Keratinocyte (primary cell): ENCODE measurements around the gene TNPO3. TPM values are rescaled to one million over a fixed set of nuclear protein-coding genes. Genes with fewer than 3 reads are reported as not detected.

ENCODE experiments used
- DNase-seq: peaks from one replicate; pipeline ENCODE4 v3.0.0-alpha.2; 2011; ENCODE audit warnings: low read depth, missing footprints, low spot score
- FAIRE-seq: peaks from 2 replicates; lab custom pipeline; 2011; peaks lifted over from hg19 to GRCh38; lab: Jason Lieb, UNC
- H2AFZ ChIP-seq: 2 replicates; pipeline ENCODE4 v1.6.0; 2012; ENCODE audit warnings: low read length, control low read depth, inconsistent platforms; ENCODE audit not compliant: control insufficient read depth
- H3K27ac ChIP-seq: 2 replicates; pipeline ENCODE4 v1.5.1; 2011; ENCODE audit warnings: low read length; ENCODE audit not compliant: control insufficient read depth, insufficient read depth
- H3K27me3 ChIP-seq: 3 replicates; pipeline ENCODE4 v1.6.0; 2011; ENCODE audit warnings: low read length; ENCODE audit not compliant: control insufficient read depth, insufficient read depth; ENCODE audit errors: extremely low read depth
- H3K36me3 ChIP-seq, 2 experiments: 2 replicates in 1 of 2; 3 replicates in 1 of 2; pipeline ENCODE4 v1.5.1; 2011; ENCODE audit warnings: low read length in 2 of 2, mild to moderate bottlenecking in 1 of 2; ENCODE audit not compliant: control insufficient read depth in 2 of 2, insufficient read depth in 2 of 2; ENCODE audit errors: extremely low read depth in 1 of 2
- H3K4me1 ChIP-seq: 3 replicates; pipeline ENCODE4 v1.5.1; 2011; ENCODE audit warnings: low read length; ENCODE audit not compliant: control insufficient read depth, insufficient read depth; ENCODE audit errors: extremely low read depth
- H3K4me2 ChIP-seq: 3 replicates; pipeline ENCODE4 v1.6.0; 2011; ENCODE audit warnings: low read depth, low read length; ENCODE audit not compliant: control insufficient read depth, insufficient read depth; ENCODE audit errors: extremely low read depth
- H3K4me3 ChIP-seq, 3 experiments: fragments of 200-600 bp in 1 of 3; sonication (generic) in 1 of 3; 2 replicates in 2 of 3; 3 replicates in 1 of 3; pipeline ENCODE4 v1.5.1; 2011 to 2016; ENCODE audit warnings: low read length in 3 of 3, mild to moderate bottlenecking in 3 of 3, control low read depth in 2 of 3, inconsistent platforms in 1 of 3, low read depth in 1 of 3, mixed read lengths in 1 of 3, mixed run types in 1 of 3, moderate library complexity in 1 of 3; ENCODE audit not compliant: control insufficient read depth in 2 of 3, insufficient read depth in 2 of 3; ENCODE audit errors: extremely low read depth in 1 of 3
- H3K79me2 ChIP-seq: 2 replicates; pipeline ENCODE4 v1.6.0; 2012; ENCODE audit warnings: low read length; ENCODE audit not compliant: control insufficient read depth, insufficient read depth
- H3K9ac ChIP-seq: 3 replicates; pipeline ENCODE4 v1.6.0; 2011; ENCODE audit warnings: low read length; ENCODE audit not compliant: control insufficient read depth, insufficient read depth; ENCODE audit errors: extremely low read depth
- H3K9me1 ChIP-seq: 3 replicates; pipeline ENCODE4 v1.6.0; 2011; ENCODE audit warnings: low read length; ENCODE audit not compliant: control insufficient read depth, insufficient read depth; ENCODE audit errors: extremely low read depth
- H3K9me3 ChIP-seq: 2 replicates; pipeline ENCODE4 v1.5.1; 2012; ENCODE audit warnings: low read depth, low read length; ENCODE audit not compliant: control insufficient read depth
- H4K20me1 ChIP-seq: 3 replicates; pipeline ENCODE4 v1.6.0; 2011; ENCODE audit warnings: low read length; ENCODE audit not compliant: control insufficient read depth, insufficient read depth; ENCODE audit errors: extremely low read depth
- EZH2 ChIP-seq: IDR thresholded peaks from one replicate; pipeline ENCODE4 v1.6.1; 2012; ENCODE audit warnings: inconsistent platforms, mild to moderate bottlenecking, low read length, moderate library complexity
- dilution Hi-C: fragments of 300-500 bp; cut with MboI; formaldehyde crosslinking; loops from one replicate; pipeline ENCODE4 v1.7.0; 2020; ENCODE audit warnings: low sequenced_read_pairs; ENCODE audit not compliant: extremely low pct_ligation_motif_present
- polyA plus RNA-seq, 5 experiments: library from polyadenylated mRNA; depleted of rRNA in 3 of 5; stranded (reverse) in 3 of 5; stranded (forward) in 1 of 5; unstranded in 1 of 5; fragments of >200 nt; gene quantifications; 1 replicate in 1 of 5; 2 replicates in 3 of 5; 3 replicates in 1 of 5; pipeline versions ENCODE4 v1.2.1 to v1.2.3, GENCODE V29; 2011 to 2012; ENCODE audit warnings: missing spikeins in 2 of 5, low read depth in 1 of 5, low replicate concordance in 1 of 5
- TF ChIP-seq, protein P1 (sequence below), 3 experiments: IDR thresholded peaks in 1 of 3; conservative IDR thresholded peaks in 1 of 3; optimal IDR thresholded peaks in 1 of 3; 2 replicates in 2 of 3; 3 replicates in 1 of 3; pipeline versions ENCODE3 to v1.5.1; 2011; ENCODE audit warnings: low read length in 3 of 3, mild to moderate bottlenecking in 3 of 3, moderate library complexity in 2 of 3, control low read depth in 1 of 3, inconsistent platforms in 1 of 3; ENCODE audit not compliant: insufficient read depth in 2 of 3; ENCODE audit errors: extremely low read depth in 1 of 3

The TNPO3 gene
- polyA plus RNA-seq, 1 donor (not counting 4 experiments of a cell fraction or from before 2014, with no cell fraction given) = 35.1 TPM

DNA sequence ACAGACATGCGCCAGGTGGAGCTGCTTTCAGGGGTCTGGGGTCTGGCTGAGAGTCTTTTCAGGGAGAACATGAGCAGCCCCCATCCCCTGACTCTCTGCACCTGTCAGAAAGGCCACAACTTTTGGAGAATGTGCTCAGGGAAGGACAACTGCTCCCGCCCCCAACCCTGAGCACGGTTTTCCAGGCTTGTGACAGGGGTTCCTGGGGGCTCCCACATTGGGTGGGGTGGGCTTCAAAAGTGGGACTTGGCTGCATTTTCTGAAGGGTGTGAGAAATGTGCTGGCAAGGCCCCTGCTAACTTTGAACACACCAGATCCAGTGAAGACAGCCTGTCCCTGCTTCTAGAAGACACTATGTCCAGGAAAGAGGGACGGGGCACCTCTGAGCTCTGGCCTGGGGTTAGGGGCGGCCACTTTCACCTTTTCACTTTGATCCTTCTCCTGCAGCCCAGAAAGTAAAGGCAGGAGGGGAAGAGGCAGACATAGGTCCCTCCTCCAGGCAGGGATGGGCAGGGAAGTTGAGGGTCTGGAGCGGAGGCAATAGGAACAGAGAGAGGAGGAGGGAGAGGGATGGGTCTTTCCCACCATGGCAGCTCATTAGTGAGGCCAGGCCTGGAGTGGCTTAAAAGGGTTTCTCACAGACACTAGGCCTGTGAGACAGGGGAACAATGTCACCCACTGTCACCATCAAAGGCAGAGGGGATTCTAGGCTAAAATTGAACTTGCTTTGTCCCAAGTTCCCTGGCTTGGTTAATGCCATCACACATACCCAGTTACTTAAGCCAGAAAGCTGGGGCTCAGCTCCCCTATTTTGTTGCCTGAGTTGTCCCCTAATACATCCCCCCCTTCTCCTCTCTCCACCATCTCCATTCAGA is 145.9 kb downstream of the TNPO3 start:
- Histone ChIP-seq H3K4me3 (no peak overlapping the region), H3K36me3 (no peaks in the 10 kb centered on the region), H3K9ac (no peak overlapping the region), H3K79me2 (no peaks in the 10 kb centered on the region), H3K4me1 (no peaks in the 10 kb centered on the region), H3K9me3 (no peaks in the 10 kb centered on the region), H4K20me1 (no peaks in the 10 kb centered on the region), H3K9me1 (no peaks in the 10 kb centered on the region), H3K4me2 (peak overlapping the region; percentile 9), H3K27me3 (peaks cover 43% of the 10 kb centered on the region), H2AFZ (no peak overlapping the region), H3K27ac (no peak overlapping the region)
- TF ChIP-seq, protein P1, sequence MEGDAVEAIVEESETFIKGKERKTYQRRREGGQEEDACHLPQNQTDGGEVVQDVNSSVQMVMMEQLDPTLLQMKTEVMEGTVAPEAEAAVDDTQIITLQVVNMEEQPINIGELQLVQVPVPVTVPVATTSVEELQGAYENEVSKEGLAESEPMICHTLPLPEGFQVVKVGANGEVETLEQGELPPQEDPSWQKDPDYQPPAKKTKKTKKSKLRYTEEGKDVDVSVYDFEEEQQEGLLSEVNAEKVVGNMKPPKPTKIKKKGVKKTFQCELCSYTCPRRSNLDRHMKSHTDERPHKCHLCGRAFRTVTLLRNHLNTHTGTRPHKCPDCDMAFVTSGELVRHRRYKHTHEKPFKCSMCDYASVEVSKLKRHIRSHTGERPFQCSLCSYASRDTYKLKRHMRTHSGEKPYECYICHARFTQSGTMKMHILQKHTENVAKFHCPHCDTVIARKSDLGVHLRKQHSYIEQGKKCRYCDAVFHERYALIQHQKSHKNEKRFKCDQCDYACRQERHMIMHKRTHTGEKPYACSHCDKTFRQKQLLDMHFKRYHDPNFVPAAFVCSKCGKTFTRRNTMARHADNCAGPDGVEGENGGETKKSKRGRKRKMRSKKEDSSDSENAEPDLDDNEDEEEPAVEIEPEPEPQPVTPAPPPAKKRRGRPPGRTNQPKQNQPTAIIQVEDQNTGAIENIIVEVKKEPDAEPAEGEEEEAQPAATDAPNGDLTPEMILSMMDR (optimal IDR thresholded peaks at IDR 0.05 in 1 of 3, IDR thresholded peaks at IDR 0.05 in 1 of 3, conservative IDR thresholded peaks at IDR 0.05 in 1 of 3; ENCODE audit: extremely low read depth in 1 of 3, insufficient read depth in 2 of 3, low read length in 3 of 3) = no peak
- TF ChIP-seq EZH2 = no peak
- dilution Hi-C loops = no loop called here
- DNase-seq (no peak), FAIRE-seq (no peak)

DNA sequence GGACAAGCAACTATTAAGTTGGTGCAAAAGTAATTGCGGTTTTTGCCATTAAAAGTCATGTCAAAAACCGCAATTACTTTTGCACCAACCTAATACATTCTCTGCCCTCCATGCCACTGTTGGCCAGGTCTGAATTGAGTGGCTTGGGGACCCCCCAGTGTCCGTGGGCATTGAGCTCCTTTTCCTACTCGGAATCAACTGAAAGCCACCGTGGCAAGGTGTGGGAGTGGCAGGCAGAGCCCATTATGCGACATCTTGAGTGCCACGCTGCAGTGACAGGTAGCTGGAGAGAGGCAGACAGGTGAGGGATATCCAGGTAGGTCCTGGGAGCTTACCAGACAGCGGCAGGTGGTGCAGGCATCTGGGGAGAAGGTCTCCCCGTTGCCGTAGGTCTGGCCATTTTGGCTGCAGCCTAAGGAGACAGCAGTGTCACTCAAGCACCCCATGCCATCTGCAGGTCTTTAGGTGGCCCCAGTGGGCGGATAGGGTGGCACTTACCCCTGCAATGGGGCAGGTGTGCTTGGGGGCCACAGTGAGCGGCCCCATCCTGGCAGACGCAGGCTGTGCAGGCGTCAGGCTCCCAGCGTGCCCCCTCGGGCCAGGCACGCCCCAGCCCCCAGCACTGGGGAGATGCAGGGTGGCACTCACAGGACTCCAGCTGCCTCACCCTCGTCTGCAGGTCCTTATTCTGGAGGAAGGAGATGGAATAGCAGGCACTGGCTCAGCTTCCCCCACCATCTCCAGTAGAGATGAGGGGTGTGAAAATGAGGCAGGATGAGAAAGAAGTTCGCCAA is 147.9 kb downstream of the TNPO3 start:
- dilution Hi-C loops = no loop called here
- DNase-seq = no peak

More for the DNA sequence above, 147.9 kb downstream of the TNPO3 start:
- H3K9ac ChIP-seq = no peak overlapping the region
- no peak overlapping the region for H3K4me3 ChIP-seq
- H2AFZ ChIP-seq = no peak overlapping the region
- H4K20me1 ChIP-seq = no peaks in the 10 kb centered on the region
- no peak overlapping the region for H3K4me2 ChIP-seq
- FAIRE-seq = no peak
- H3K27ac ChIP-seq = no peak overlapping the region
- TF ChIP-seq EZH2 = no peak
- TF ChIP-seq, protein P1 (optimal IDR thresholded peaks at IDR 0.05 in 1 of 3, IDR thresholded peaks at IDR 0.05 in 1 of 3, conservative IDR thresholded peaks at IDR 0.05 in 1 of 3; ENCODE audit: extremely low read depth in 1 of 3, insufficient read depth in 2 of 3, low read length in 3 of 3) = no peak
- peaks cover 36% of the 10 kb centered on the region for H3K27me3 ChIP-seq
- no peaks in the 10 kb centered on the region for H3K36me3 ChIP-seq
- H3K4me1 ChIP-seq = peaks cover 5% of the 10 kb centered on the region
- no peaks in the 10 kb centered on the region for H3K79me2 ChIP-seq
- H3K9me3 ChIP-seq = no peaks in the 10 kb centered on the region
- no peaks in the 10 kb centered on the region for H3K9me1 ChIP-seq
